T47D (cell line): ENCODE measurements around the gene ACSF3.

Source experiments
- DNase-seq, 2 experiments: peaks; one replicate each; pipeline versions ENCODE4 v3.0.0 to v3.0.0-alpha.2; 2011 to 2012; ENCODE audit warnings: low read depth in 1 of 2, low spot score in 1 of 2
- JUND ChIP-seq: IDR thresholded peaks from 2 replicates; pipeline ENCODE4 v1.6.1; 2012; ENCODE audit warnings: low read depth
- in situ Hi-C: cut with HindIII; loops from 2 replicates; pipeline ENCODE4 v1.10.0; 2016; ENCODE audit warnings: low sequenced_read_pairs, low pct_unique_long_range_greater_than_20kb

Gene ACSF3

DNA sequence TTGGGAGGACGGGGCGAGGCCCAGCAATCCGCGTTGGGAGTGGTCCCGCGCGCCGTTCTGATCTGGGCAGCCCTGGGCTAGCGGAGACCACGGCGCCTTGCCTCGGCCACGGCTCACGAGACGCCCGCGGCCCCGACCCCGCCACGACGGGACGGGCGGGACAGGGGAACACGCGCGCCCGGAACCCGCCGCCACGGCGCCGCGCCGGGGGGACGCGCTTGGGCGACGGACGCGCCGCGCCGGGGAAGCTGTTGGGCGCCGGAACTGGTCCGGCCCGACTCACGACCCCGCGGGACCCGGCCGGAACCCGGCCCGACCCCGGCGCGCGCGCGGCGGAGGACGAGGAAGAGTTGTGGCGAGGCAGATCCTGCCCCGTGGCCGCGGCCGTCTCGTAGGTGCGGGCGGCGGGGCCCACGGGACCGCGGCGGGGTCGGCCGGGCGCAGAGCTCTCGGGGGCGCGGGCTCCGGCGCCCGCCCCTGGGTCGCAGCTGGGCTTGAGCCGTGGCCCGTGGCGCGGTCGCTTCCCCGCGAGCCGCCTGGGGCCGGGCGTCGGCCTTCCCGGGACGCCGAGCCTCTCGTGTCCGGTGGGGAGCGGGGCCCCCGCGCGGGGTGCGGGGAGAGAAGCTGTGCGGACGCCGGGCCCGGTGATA lies at the start of gene ACSF3:
TSS of gene ACSF3 (plus strand) at position 251 of the 650 bp plus-strand sequence. CDS start 6,830 bp downstream, outside the sequence.
- no peak for TF ChIP-seq JUND
- in situ Hi-C loops = no loop called here
- peak; percentile 79 to 92 for DNase-seq

DNA sequence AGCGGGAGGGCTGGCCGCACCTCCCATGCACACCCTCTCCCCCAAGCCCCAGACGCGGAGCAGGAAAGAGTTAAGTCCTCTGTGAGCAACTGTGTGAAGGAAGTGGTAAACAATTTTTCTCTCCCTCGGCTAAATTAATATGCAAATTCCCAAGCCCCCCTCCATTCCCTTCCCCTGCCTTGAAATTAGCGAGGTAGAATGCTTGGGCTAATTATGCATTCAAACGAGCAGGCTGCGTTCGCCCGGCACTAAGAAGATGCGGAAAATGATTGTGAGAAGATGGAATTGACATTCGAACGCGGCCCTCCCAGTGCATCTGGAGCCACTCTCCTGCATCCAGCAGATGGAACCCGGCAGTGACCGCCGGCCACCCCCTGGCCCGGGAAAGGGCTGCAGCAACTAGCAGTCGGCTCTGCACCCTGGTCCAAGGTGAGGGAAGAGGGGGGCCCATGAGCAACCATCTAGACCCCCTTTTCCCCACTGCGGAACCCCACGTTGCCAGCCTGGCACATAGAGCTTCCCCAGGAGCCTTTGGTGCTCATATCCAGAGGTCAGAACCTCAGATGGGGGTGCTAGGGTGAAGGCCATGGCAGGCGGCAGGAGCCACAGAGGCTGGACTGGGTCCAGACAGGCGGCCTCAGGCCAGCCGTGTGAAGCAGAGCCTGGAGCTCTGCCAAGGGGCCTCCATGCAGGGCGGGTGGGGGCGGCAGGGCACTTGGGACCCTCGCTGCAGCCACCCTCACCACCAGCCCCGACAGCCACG lies 49.1 kb upstream of the ACSF3 start:
- no peak for DNase-seq
- in situ Hi-C loops = no loop called here

DNA sequence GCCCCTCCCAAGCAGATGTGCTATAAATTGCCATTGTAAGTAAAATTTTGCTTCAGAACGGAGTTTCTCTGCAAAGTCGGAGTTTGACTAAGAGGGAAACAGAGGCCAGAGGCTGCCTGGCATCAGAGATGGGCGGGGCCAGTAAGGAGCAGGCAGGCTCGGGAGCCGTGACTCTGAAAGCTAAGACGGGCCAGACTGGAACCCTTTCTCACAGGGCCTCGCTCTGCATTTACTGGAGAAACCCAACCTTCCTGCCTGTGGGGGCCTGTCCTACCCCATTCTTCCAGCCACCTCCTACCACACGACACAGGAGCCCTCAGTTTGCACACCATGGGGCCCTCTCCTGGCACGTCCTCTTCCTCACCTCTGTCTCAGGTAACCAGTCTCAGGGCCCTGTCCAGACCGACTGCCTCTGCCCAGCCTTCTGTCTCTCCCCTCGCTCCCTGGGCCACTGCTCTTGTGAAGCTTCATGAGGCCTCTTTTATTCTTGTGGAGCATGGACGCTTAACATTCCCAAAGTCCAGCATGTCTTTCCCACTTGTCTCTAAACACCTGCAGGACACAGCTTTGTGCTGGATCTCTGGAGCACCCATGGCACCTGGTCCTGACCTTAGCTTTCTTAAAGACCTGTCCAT lies 48.4 kb upstream of the ACSF3 start:
- TF ChIP-seq JUND = no peak
- in situ Hi-C loops = no loop called here
- no peak for DNase-seq

More for the DNA sequence above, 49.1 kb upstream of the ACSF3 start:
- no peak for TF ChIP-seq JUND

DNA sequence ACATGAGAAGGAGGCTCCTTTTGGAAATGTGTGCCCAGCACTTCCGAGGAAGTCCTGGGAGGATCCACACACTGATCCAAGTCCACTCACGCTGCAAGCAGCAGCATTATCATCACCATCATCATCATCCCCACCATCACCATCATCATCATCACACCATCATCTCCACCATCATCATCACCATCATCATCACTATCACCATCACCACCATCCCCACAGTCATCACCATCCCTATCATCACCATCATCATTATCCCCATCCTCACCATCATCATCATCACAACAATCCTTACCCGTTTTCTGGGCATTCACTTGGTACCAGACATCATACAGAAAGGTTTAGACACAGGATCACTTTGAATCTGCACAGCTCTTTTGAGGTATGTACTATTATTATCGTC lies 47.8 kb upstream of the ACSF3 start:
- no peak for DNase-seq
- TF ChIP-seq JUND = no peak
- in situ Hi-C loops = no loop called here

DNA sequence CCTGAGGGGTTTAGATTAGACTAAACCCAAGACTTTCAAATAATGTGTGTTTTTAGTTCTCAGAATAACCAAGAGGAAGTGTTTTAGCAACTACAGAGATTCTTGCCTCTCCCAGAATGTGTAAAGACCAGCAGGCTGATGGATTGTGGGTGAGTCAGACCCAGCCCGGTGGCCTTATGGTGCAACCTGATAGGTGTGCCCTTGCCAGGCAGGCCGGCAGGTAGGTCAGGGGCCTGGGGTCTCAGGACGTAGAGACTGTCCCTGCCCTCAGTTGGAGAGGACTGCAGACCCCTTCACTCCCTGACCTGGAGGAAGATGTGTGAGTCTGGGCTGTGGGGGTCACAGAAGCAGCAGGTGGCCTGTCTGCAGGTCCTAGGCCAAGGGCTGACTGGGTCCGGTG lies 47.2 kb upstream of the ACSF3 start:
- in situ Hi-C loops = no loop called here
- TF ChIP-seq JUND = no peak
- DNase-seq = no peak

DNA sequence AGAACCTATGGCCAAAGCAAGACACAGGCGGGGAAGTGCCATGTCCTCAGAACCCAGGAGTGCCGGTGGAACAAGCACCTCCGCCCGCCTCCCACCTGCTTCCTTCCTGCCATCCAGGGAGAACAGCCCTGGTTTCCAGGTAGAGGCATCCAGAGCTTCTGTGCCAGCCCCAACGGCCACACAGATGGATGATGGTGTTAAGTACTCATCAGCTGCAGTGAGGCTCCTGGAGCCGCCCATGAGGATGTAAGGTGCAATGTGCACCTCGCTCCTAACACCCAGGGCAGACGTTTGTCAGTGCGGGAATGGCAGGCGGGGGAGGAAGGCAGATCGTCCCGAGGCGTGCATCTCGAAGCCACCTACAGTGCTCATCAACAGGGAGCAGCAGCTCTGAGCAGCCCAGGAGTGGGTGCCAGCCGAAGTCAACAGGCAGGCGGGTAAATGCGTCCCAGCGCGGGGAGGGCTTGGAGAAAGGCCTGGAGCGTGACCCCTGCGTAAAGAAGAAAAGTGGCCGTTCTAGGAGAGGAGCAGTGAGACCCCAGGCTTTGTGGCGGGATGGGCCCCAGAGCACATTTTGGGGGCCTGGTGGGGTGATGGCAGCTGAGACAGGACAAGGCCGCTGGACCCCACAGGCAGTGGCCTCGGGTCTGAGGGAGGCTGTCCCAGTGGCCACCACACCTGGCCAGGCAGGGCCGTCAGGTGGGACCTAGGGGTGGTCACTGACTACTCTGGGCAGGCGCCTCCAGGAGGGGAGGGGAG lies 46.1 kb upstream of the ACSF3 start:
- TF ChIP-seq JUND = no peak
- in situ Hi-C loops = no loop called here
- DNase-seq = no peak

DNA sequence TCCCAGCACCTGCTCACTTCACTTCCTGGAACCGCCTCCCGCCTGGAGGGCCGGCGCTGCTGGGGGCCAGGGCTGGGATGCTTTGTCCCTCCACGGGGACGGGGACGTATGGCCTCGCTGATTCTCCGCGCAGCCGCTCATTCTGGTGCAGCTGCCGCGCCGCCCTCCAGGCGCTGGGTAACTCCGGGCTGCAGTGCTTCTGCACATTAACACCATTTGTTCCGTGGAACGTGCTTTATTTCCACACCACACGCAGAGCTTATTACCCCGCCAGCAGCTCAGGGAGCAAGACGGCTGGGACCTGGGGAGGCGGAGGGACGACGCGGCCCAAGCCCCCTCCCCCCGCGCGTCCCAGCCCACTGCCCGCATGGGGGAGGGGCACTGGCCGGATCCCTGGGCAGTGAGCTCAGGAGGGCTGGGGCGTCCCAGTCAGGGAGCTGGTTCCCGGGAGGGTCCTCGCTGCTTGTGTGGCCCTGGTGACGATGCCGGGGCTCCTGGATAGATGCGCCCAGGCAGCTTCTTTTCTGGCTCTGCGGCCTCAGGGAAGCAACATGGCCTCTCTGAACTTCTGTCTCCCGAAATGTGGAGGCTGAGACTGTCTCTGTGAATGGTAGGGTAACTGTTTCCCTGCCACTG lies 45.4 kb upstream of the ACSF3 start:
- TF ChIP-seq JUND = no peak
- in situ Hi-C loops = no loop called here
- DNase-seq = no peak

DNA sequence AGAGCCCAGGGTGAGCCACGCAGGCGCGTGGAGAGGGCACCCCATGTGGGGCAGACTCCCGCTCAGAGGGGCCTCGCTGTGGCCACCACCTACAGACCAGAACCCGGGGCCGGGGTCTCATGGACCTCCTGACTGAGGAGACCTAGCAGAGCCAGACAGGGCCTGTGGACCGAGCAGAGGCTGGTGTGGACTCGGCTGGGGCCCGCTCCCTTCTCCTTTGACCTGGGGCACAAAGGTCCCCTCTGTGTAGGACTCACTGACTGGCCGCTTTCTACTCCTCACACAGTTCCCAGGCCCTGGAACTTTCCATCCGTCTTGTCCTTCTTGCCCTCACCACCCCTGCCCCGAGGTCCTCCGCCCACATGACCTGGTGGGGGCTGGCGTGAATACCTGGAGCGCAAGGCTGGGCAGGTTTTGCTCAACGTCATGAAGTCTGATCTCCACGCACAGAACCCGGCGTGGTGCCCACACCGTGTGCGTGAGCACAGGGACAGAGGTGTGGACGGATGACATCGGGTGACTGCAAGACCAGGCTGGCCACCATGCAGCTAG lies 44.7 kb upstream of the ACSF3 start:
- in situ Hi-C loops = no loop called here
- no peak for TF ChIP-seq JUND
- DNase-seq = no peak

DNA sequence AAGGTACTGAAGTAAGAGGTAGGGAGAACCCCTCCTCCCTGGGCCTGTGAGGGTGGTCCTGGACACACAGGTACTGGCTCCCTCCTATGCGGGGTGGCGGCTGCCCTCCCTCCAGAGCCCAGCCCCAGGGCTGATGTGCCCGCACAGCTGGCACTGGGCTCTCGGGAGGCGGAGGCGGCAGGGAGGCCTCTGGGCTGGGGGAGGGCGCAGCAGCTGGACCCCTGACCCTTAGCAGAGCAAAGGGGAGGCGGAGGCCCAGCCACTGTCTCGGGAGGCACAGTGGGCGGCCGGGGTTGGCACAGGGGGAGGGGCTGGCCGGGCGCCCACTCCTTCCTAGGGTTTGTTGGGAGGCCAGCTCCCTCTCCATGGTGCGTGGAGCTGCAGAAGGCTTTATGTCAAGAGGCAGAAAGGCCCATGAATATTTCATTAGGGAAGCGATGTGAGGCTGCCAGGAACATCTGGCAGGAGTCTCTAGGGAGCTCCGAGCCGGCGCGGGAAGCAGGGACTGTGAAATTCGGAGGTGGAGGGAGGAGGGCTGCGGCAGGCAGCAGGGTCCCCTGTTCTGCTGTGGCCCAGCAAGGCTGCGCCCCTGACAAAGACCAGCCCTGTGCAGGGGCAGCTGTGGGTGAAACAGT lies 44.1 kb upstream of the ACSF3 start:
- TF ChIP-seq JUND = no peak
- no peak for DNase-seq
- in situ Hi-C loops = no loop called here

DNA sequence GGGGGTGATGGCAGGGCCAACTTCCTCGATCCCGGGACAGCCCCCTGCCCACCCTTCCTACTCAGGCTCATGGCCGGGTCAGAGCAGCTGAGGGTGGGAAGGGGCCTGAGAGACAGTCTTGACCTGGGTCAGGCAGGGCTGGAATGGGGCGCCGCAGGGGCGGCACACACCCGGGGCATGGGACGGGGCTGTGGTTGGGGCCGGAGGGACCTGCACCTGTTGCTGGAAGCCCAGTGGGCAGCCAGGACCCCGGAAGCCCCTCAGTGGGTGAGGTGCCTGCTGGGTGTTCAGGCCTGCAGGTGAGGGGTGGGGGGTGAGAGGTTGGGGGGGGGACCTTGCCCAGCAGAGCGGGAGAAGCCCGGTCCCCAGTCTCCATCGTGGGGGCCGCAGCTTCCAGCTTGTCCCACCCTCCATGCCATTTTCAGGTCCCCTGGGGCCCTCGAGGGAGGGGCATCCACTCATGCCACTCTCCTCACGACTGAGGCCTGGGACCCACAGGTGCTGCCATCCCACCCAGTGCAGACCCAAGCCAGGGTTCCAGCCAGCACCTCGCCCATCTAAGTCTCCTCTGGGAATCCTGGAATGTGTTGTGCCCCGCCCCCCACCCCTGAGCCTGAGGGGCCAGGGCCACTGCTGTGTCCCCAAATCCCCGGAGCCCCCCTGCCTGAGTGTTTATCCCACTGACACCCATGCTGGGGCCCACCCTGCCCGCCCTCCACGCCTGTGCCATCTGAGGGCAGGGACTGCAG lies 43.4 kb upstream of the ACSF3 start:
- TF ChIP-seq JUND = no peak
- no peak for DNase-seq
- in situ Hi-C loops = no loop called here

DNA sequence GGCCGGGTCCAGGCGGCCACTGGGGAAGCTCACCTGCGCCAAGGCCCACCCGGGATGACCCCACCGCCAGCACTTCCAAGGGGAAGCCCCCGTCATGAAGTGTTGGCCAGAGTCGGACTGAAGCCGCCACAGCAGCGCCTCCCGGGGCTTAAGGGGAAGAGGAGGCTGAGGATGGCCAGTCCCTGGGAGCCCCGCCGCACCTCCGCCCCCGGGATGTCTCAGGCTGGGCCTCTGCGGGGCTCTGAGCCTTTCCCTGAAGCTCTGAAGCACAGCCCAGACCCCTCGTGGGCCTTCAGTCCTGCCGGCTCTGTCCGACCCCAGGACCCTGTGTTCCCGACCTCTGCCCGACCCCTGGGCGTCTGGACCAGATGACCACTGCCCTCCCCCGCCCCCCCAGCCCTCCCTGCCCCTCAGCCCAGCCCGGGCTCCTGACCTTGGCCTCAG lies 42.8 kb upstream of the ACSF3 start:
- in situ Hi-C loops = no loop called here
- no peak for DNase-seq
- TF ChIP-seq JUND = no peak
